Stimulated activated CD8-positive, alpha-beta memory T cell treated with anti-CD3 and anti-CD28 coated beads, Interleukin-4, amount 100 ng/mL, for 24 hours (primary cell): ENCODE measurements around the gene ANKRD44.

Experiments used
- DNase-seq: peaks from one replicate; pipeline ENCODE4 v3.0.0-alpha.2; 2020; ENCODE audit warnings: low read depth

The ANKRD44 gene

GRCh38 chr2:196985511-196986183 lies 324.9 kb downstream of the ANKRD44 start:
- DNase-seq: no peak

GRCh38 chr2:196984903-196985302 lies 325.7 kb downstream of the ANKRD44 start:
- no peak for DNase-seq

- DNase-seq: no peak
These were observed 326.6 kb downstream of the ANKRD44 start for GRCh38 chr2:196983934-196984333.

GRCh38 chr2:196980473-196980872 lies 330.1 kb downstream of the ANKRD44 start:
- DNase-seq: no peak

DNA sequence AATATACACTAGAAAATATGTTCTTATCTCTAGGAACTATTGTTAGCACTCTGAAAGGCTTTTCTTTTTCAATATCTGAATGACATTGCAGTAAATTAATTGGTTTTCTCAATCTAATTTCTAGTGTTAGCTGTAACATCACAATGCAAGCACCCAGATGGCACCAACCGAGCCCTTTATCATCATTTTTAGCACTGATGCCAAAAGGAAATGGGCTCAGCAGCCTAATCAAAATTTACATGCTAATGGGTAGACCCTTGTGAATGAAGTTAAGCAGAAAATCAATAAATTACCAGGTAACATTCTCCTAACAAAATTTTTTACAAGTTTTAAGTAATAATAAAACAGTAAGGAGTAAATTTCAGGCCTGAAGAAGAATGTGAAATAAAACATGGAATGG lies 330.6 kb downstream of the ANKRD44 start:
- no peak for DNase-seq

GRCh38 chr2:196977507-196977906 lies 333.1 kb downstream of the ANKRD44 start:
- DNase-seq: no peak

DNA sequence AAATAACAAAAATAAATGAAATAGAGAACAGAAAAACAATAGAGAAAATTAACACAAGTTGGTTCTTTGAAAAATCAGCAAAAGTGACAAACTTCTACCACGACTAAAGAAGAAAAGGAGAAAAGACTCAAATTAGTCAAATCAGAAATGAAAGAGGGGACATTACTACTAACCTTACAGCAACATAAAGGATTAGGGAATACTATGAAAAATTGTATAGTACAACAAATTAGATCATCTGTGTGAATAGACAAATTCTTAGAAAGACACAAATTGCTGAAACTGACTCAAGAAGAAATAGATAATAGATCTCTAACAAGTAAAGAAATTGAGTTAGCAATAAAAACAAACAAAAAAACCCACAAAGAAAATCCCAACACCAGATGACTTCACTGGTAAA lies 335.6 kb downstream of the ANKRD44 start:
- DNase-seq: no peak

DNA sequence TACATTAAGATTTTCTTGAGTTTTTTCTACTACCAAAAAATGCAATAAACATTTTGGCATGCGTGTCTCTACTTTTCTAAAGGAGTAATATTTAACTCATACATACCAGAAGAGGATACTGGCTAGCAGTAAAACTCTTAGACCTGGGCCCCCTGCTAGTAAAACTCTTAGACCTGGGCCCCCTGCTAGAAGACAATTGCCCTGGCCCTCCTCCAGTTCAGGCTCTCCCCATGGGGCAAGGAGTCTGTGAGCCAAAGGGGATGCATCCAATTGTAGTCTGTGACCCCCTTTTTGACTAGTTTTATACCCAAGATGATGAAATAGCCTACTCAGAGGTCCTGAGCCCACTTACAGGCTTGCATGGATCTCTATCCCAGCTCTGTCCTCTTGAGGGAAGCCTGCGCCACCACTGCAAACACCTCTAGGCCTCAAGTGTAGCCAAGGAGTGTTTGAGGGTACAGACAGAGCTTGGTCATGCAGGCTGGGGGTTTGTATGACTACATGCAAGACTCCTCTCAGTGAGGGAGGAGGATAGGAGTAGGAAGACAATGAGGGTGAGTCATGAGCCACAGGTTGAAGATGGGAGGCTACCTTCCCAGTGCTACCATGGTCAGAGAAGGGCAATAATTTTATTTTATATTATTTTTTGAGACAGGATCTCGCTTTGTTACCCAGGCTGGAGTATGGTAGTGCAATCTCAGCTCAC lies 338.9 kb downstream of the ANKRD44 start:
- no peak for DNase-seq

DNA sequence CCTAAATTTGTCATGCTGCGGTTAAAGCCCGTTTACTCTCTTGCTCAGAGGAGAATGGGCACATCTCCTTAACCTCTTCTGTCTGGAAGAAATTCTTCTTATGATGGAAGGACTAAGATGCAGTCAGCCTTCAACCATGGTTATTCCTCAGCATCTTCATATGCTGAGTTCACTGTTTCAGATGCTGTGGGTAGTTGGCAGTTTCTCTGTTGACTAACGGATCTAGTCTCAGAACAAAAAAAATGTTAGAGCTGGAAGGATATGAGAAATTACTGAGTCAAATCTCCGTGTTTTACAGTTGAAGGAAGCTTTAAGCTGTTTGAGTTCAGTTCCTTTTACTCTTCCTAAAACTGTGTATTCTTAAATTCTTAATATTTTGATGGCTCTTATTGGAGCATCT lies 340.5 kb downstream of the ANKRD44 start:
- no peak for DNase-seq

GRCh38 chr2:196968516-196968915 lies 342.1 kb downstream of the ANKRD44 start:
- no peak for DNase-seq

DNA sequence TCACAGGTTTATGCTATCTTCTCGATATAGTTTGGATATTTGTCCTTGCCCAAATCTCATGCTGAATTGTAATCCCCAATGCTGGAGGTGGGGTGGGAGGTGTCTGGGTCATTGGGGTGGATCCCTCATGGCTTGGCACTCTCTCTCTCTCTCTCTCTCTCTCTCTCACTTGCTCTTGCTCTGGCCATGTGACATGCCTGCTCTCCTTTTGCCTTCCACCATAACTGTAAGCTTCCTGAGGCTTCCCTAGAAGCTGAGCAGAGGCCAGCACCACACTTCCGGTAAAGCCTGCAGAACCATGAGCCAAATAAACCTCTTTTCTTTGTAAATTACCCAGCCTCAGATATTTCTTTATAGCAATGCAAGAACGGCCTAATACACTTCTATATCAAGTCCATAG lies 342.8 kb downstream of the ANKRD44 start:
- no peak for DNase-seq

- no peak for DNase-seq
These were observed 343.5 kb downstream of the ANKRD44 start for GRCh38 chr2:196967116-196967515.

DNA sequence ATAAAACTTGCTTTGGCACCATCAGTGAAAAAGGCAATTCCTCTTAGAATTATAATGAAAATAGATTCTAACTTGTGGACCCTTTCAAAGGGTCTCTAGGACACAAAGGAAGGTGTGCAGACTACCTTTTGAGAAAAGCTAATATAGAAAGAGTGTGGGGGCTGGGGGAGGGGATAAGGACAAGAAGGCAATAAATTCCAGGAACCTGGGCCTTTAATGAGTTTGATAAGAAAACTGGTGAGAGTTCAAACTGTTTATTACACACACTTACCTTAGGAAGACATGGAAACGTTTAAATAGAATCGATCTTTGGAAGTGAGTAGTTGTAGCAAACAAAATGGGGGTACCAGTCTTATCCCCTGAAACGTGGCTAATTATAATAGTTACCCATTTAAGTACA lies 344.5 kb downstream of the ANKRD44 start:
- DNase-seq: no peak

DNA sequence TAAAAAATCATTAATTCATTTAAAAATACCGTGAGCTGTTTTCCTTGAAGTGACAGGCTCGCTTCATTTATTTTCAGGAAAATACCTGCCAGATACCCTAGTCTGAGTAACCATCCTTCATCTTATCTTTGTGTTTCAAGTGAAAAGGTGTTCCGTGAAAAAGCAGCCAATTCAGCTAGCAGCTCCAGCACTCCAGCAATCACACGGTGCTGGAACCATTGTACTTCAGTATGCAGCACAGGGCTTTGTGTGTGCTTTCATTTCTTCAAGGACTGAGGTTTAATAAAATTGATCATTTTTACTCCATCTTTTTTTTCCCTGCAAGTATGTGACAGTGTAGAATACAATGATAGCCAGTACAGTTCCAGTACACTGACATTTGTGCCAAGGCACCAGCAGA lies 344.9 kb downstream of the ANKRD44 start:
- DNase-seq: no peak

GRCh38 chr2:196963961-196964360 lies 346.6 kb downstream of the ANKRD44 start:
- no peak for DNase-seq

DNA sequence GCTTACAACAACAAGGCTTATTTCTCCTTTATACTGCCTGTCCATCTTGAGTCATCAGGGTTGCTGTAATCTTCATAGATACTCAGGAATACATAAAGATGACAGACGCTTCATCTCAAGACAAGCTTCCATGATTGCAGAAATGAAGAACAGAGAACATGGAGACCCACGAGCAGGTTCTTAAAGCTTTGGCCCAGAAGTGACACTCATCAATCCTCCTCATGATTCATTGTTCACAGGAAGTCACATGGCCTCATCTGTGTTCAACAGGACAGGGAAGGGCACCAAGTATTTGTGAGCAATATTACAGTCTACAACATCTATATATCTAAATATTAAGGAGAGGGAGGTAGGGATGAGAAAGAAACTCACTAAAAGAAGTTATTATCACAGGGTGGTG lies 347.5 kb downstream of the ANKRD44 start:
- DNase-seq: no peak

DNA sequence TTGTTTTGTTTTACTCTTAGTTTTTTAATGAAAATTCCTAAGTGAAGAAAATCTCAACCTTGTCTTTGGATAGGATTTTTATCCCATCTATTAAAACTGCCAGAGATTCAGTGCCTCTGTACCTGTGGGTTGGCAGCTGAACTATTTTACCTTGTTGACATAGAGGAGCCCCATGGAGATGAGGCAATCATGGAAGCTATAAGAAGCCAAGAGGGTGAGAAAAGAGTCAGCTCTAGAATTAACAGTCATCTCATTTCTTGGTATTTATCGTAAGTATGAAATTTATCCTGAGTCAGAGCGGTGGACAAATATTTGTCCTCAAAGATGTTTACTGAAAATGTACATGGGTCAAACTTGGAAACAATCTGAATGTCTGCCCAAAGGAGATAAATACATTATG lies 348.3 kb downstream of the ANKRD44 start:
- no peak for DNase-seq

- no peak for DNase-seq
These were observed 348.7 kb downstream of the ANKRD44 start for GRCh38 chr2:196961889-196962288.

DNA sequence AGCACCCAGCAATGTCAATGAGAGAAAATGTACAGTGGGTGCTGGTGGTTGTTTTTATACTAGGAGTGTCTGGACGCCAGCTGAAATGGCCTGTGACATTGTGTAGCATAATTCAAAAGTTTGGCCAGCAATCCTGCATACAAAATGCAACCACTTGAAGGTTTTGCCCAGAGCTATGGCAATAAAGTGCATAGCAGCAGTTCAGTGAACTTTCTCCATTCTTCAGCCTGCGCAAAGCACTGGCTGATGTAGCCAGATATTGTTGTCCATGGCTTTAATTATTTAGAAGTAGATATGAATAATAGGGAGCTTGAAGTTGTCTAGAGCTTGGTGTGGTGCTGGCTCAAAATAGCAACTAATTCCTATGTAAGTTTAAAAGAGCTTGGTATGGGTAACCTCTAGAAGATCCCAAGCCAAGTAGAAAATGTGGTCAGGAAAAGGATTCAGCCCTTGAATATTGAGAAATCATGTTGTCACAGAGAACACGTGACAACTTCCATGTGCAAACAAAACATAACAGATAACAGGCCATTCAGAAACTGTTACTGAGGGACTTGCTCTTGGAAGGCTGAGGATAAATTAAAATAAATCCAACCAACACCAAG lies 350.7 kb downstream of the ANKRD44 start:
- DNase-seq: no peak

DNA sequence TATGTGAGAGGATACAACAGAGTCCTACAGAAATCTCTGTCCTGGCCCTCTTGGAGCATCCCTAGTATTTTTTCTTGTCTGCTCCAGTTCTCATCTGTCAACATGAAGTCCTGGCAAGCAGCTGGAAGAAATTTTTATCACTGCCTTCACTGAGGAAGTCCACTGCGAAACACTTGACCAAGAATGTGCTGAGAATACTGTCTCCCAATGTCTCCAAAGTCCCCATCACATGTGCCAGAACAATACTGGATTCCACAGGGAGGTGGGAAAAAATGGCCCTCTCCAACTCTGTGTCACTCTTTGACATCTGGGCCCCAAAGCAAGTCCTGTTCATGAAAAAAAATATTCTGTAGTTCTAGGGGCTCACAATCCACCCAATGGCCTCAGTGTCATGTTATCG lies 351.3 kb downstream of the ANKRD44 start:
- no peak for DNase-seq

GRCh38 chr2:196957881-196958525 lies 352.6 kb downstream of the ANKRD44 start:
- DNase-seq: no peak

- no peak for DNase-seq
These were observed 353.1 kb downstream of the ANKRD44 start for GRCh38 chr2:196957442-196957841.

GRCh38 chr2:196956069-196956468 lies 354.5 kb downstream of the ANKRD44 start:
- no peak for DNase-seq
